Measurements from ENCODE around the gene FBXO21.

GRCh38 chr12:117202033-117202432, 11.8 kb upstream of the FBXO21 start:
- no peak for TF ChIP-seq EZH2 (IDR thresholded peaks at IDR 0.05; ENCODE audit: insufficient read depth, poor library complexity, severe bottlenecking)
- TF ChIP-seq EZH2phosphoT487 (IDR thresholded peaks at IDR 0.05; ENCODE audit: insufficient read depth, low read depth) = no peak
